GM18867 (cell line): ENCODE measurements around the gene RAC3.

Source experiments
- ATAC-seq: cut with Tn5 transposase; IDR thresholded peaks from one replicate; pipeline ENCODE4 v1.9.1; 2021; ENCODE audit warnings: mild to moderate bottlenecking, moderate library complexity; ENCODE audit not compliant: unreplicated experiment

Gene RAC3

GRCh38 chr17:82031303-82031884 lies at the start of gene RAC3:
RAC3 (plus strand) TSS chr17:82031678; CDS start chr17:82031762, 84 bp downstream.
- ATAC-seq, result no peak

- no peak for ATAC-seq
Observed at GRCh38 chr17:81983011-81983638, 48.4 kb upstream of the RAC3 start.

- ATAC-seq, result no peak
Observed at GRCh38 chr17:81983639-81984373, 47.7 kb upstream of the RAC3 start.

- ATAC-seq, result no peak
Observed at GRCh38 chr17:81984773-81985410, 46.6 kb upstream of the RAC3 start.

GRCh38 chr17:81986606-81987005 lies 44.9 kb upstream of the RAC3 start:
- ATAC-seq, result no peak

- no peak for ATAC-seq
Observed at GRCh38 chr17:81987161-81987770, 44.2 kb upstream of the RAC3 start.

GRCh38 chr17:81990836-81991683 lies 40.4 kb upstream of the RAC3 start:
- no peak for ATAC-seq

- no peak for ATAC-seq
Observed at GRCh38 chr17:81991684-81992305, 39.7 kb upstream of the RAC3 start.

GRCh38 chr17:81992306-81993102 lies 39.0 kb upstream of the RAC3 start:
- ATAC-seq, result no peak

- ATAC-seq, result no peak
Observed at GRCh38 chr17:81993729-81994592, 37.5 kb upstream of the RAC3 start.

- no peak for ATAC-seq
Observed at GRCh38 chr17:81994593-81995462, 36.6 kb upstream of the RAC3 start.

- no peak for ATAC-seq
Observed at GRCh38 chr17:81995463-81996231, 35.8 kb upstream of the RAC3 start.

- ATAC-seq, result no peak
Observed at GRCh38 chr17:81996232-81996756, 35.2 kb upstream of the RAC3 start.

- no peak for ATAC-seq
Observed at GRCh38 chr17:81996757-81997441, 34.6 kb upstream of the RAC3 start.

- no peak for ATAC-seq
Observed at GRCh38 chr17:81998212-81998611, 33.3 kb upstream of the RAC3 start.
